Hematopoietic multipotent progenitor cell (in vitro differentiated cells): ENCODE results near the gene ABCG1. TPM values are rescaled to one million over a fixed set of nuclear protein-coding genes. Genes with fewer than 3 reads are reported as not detected.

ENCODE experiments used
- DNase-seq, 3 donors: peaks; one replicate each; pipeline ENCODE4 v3.0.0-alpha.2; 2011 to 2015; ENCODE audit warnings: low read depth in 2 of 3, low spot score in 2 of 3
- total RNA-seq: library from RNA; depleted of rRNA; stranded (reverse); fragments of >200 nt; gene quantifications from one replicate; pipeline ENCODE4 v1.2.3, GENCODE V29; 2012

The ABCG1 gene
- total RNA-seq, 1 donor, result 45.5 TPM

DNA sequence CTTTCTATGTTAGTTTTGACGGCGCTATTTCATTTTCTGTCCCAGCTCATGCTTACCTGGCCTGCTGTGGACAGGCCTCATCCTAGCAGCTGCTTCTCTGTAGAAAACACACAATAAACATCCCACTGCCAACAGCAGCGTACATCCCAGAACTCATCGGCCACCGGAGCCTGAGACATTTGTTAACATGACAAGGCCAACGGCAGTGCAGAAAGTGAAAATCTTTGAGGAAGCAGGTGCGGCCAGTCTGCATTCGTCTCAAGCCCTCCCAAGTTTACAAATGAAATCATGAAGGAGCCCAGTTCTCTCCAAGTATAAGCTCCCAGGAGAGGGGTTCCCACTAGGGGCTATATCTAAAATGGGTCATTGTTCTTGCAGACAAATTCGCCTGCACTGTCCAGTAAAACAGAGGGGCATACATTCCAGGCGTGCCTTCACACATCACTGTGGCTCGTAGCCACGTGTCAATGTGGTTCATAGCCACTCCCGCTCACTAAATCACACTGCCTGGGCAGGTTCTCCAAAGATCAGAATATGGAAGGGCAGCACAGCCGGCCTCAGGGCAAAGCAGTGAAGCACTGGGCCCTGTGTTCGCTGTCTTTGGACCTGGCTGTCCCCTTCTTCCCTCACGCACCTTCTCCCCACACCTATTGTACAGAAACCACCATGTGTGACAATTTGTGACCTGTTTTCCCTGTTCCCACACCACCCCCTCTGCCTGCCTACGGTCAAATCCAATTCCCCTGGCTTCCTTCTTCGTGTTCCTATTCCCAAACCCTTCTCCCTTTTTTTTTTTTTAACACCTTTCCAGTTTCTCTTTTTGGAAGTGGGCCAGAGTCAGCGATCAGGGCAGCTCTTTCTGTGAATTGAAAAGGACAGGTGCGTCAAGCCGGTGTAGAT lies 27.0 kb upstream of the ABCG1 start:
- DNase-seq, result peak in 1 of 3 donors; percentile 63

- peak in 2 of 3 donors; percentile 36 to 40 for DNase-seq
Observed at GRCh38 chr21:42193131-42193671, 25.7 kb upstream of the ABCG1 start.

DNA sequence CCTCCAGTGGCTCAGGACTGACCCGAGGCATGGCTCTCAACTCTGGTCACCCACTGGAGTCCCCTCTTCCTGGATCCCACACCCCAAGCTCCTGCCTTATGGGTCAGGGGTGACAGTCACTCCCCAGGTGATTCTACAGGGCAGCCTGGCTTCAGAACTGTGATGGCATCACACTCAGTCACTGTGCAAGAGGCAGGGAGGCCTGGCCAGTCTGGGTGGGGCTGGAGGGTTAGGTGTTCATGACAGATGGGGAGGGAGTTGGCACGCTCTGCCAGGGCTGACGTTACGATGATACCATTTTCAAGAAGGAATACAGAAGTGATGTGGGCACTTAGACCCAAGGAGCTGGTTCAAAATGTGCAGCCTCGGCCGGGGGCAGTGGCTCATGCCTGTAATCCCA lies 25.2 kb upstream of the ABCG1 start:
- DNase-seq, result no peak

GRCh38 chr21:42194863-42195262 lies 24.1 kb upstream of the ABCG1 start:
- no peak for DNase-seq

DNA sequence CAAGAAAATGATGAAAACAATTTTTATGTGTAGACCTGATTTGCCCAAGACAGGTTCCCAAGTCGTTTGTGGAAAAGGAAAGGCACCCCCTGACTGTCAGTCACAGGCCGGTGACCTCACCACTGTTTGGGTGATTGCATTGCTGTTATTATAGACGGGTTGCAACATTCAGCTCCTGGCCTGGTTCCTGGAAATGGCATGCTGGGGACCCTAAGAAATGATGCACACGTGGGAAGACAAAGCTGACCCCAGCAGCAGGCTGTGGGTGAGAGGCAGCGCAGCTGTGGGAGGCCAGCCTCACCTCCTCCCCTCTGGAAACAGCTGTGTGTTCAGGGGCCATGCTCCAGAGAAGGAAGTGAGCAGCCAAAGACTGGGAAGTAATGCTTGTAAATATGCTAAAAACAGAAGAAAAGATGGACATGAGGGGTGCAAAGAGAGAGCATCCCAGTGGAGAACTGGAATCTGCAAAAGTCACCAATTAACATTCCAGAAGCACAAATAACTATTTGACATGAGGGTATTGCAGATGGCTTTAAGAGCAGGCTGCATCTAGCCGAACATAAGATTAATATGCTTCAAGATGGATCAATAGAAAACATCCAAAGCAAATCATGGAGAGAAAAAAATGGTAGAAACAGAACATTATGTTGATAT lies 23.4 kb upstream of the ABCG1 start:
- DNase-seq, result peak in 1 of 3 donors; percentile 9

DNA sequence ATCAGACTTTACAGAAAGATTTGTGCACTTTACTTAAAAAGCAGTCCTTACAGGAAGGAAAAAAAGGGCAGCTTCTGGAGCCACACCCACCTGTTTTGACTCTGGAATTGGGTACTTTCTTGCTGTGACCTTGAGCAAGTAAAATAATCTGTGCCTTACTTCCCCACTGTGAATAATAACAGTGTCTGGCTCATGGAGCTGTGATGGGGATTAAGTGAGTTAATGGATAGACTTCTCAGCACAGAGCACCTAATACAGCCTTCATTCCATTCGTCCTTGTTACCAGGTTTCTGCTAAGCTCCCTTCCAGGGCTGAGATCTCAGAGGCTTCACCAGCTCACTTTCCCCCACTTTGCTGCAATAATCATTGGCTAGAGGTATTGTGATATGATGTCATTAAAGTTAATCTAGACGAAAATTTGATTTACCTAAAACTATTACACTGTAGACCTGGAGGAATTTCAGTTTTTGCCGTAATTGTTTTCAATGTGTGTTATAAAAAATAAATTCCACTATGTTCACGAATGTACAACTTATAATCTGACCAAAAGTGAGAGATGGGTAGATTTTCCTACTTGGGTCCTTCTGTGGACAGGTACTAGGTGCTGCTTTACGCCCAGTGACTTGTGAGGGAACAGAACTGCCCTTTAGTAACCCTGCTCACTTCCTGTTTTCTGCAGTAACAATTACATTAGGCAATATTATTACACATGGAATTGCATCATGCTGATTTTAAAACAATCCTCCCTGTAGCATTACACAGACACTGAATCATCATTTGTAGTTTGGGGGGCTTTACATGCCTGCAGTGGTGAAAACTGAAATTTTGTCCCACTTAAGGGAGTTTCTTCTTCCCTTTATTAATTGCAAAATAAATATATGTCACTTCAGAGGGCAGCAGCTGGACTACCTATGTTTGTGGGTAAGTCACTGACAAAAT lies 19.7 kb upstream of the ABCG1 start:
- peak in 2 of 3 donors; percentile 63 to 64 for DNase-seq

GRCh38 chr21:42199868-42200463 lies 19.0 kb upstream of the ABCG1 start:
- DNase-seq, result no peak

GRCh38 chr21:42200906-42201614 lies 17.9 kb upstream of the ABCG1 start:
- no peak for DNase-seq

DNA sequence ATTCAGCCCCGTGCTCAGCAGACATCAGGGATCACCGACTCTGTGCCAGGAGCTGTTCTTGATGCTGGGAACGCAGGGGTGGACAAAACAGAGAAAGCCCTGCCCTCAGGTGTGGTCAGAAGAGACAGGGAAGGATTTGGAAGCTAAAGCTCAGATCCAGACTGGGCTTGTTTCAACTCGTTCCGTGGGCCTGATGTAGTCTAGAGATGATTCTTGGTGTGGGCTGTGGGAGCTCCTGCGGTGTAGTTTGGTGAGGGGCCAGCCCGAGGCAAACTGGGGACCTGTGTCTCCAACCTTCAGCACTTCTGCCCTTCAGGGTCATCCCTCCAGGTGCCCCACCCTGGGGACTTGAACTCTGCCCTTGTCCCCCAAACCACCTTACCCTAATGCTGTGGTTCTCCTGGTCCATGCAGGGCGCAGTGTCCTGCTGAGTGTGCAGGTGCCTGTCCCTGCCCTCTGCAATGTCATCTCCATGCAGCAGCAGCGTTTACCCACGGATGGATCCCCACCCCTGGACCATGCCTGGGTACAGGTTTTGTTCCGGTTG lies 17.3 kb upstream of the ABCG1 start:
- no peak for DNase-seq

DNA sequence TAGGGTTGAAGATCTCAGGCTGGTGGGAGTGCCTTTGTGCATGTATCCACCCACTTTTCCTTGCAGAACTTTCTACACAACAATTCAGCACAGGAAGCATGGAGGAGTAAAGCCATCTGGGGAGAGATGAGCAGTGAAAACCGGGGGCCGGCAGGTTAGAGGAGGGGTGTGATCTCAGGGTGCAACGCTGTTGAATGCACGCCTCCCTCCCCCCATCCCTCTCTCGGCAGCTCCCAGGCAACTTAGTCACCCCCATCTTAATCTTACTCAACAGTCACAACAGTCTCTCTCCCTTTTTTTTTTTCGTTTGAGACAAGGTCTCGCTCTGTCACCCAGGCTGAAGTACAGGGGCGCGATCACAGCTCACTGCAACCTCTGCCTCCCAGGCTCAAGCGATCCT lies 16.6 kb upstream of the ABCG1 start:
- DNase-seq, result no peak

DNA sequence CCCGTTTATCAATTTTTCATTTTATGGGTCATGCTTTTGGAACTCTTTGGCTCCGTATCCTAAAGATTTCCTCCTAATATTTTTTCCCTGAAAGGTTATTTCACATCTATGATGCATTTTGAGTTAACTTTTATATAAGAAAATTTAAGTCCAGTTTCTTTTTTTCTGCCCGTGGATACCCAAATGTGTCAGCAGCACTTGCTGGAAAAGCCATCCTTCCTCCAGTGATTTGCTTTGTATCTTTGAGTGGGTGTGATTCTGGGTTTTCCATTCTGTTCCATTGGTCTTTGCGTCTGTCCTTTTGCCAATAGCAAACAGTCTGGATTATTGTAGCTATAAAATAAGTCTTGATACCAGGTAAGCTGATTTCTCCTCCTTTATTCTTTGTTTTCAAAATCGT lies 15.6 kb upstream of the ABCG1 start:
- no peak for DNase-seq

DNA sequence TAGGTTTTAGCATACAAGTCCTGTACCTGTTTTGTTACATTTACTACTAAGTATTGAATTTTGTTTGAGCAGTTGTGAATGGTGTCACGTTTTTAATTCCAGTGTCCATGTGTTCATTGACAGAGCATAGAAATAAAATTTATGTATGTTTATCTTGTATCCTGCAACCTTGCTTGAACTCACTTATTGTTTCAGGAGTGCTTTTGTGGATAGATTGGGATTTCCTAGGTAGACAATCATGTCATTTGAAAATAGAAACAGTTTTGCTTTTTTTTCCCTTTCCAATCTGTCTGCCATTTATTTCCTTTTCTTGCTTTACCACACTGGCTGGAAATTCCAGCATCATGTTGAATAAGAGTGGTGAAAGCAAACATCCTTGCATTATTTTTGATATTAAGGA lies 15.0 kb upstream of the ABCG1 start:
- DNase-seq, result no peak

DNA sequence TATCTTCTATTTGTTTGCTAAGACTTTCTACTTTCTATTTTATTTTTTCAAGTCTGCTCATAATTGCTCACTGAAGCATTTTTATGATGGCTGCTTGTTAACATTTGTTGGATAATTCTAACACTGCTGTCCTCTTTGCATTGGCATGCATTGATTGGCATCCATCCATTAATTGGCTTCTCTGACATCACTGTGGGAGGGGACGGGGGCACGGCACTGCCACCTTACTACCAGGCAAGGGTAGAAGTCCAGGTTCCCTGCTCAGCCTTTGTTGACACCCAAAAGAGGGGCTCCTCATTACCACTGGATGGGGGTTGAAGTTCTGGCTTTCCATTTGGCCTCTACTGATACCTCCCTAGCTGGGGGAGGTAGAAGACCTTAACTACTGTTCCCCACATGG lies 11.5 kb upstream of the ABCG1 start:
- DNase-seq, result no peak

DNA sequence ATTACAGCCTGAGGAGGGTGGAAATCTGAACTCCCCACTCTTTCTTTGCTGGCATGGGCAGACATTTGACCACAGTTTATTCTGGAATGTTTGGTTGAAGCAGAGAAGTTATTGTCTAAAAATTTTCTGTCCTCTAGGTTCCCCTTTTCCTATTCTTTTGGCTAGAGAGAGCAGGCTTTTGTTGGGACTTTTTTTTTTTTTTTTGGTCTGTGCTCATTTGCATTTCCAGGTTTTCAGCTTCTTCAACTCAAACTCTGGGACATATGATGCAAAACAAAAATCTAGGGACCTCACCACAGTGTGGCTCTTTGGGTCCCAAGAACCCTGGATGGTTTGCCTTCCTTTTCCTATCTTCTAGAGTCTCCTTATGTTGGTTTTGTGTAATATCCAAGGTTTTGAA lies 10.9 kb upstream of the ABCG1 start:
- no peak for DNase-seq

DNA sequence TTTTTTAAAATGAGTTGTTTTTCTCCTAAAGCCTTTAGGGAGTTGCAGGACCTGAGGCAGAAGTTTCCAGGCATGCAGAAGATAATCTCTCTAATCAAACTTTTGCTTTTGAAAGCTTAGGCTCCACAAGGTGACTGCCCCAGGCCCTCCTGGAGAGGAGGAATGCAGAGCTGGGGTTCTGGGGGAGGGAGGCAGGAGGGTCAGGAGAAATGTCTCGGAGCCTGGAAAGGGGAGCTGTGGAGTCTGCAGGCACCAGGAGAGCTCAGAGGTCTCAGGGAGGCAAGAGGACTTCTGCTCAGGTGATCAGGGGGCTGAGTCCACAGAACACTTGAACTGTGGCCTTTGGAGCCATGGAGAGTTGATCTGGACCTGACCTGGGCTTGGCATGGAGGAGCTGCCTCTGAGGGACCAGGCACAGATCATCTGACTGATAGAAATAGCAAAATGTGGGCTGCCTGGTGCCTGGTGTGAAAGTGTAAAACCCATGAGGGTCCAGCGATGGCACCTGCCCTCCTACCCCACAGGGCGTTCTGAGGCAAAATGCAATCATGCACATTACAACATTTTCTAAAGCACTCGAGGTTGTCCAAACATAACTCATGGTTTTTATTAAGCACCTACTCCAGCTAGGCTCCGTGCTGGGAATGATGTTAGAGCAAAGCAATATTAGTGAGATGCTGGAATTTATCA lies 10.0 kb upstream of the ABCG1 start:
- DNase-seq, result no peak

DNA sequence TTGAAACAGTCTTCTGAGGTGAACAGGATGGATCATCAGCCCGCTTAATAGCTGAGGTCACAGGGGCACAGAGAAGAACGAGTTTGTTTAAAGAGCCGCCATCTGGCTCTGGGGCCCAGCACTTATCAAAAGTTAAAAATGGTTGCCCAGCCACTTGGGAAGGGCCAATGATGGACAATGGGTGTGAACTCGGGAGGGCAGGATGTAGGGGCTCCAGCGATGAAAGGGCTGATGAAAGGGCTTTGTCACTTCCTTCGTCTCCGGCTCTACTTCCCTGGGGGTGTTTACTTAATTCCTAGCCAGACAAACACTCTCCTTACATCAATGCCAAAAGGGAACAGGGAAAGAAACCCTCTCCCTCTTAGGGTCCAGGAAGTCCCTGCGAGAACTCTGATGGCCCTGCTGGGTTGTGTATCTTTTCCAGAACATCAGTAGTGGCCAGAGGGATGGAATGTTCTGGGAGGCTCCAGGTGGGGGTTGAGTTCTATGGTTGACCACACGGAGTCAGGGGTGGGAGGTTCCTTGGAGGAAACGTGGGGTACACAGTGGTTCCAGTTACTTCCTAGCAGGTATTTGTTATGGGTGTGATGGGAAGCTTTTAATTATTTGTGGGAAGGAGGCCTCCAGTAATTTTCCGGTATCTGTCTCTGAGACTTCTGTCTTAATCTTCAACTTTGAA lies 9.0 kb upstream of the ABCG1 start:
- DNase-seq, result no peak

GRCh38 chr21:42212266-42212665 lies 6.7 kb upstream of the ABCG1 start:
- no peak for DNase-seq

DNA sequence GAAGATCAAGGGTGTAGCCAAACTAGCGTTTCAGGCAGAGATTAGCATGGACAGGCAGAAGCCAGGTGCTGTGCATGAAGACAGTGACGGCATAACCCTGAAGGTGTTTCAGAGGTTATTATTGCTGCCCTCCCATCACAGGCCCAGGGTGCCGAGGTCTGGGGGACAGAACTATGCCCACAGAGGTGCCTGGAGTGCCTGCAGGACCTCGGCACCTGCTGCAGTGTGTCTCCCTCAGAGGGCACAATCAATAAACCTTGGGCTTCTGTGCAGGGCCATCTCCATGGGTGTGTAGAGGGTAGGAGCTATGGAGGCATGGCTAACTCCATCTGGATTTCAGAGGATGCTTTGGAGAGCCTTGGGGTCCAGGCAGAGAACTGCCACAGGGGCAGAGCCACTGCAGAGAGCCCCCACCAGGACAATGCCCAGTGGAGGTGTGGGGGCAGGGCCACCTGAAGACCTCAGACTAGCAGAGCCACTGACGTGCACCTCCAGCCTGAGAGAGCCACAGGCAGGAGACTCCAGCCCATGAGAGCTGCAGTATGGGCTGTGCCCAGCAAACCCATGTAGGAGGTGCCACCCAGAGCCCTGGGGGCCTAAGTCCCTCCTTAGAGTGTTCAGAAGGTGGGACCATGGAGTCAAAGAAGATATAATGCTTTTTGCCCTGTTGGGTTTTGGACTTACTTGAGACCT lies 5.7 kb upstream of the ABCG1 start:
- DNase-seq, result no peak
